K562 (cell line): ENCODE data around the gene FCSK. TPM values are rescaled to one million over a fixed set of nuclear protein-coding genes. Genes with fewer than 3 reads are reported as not detected.

ENCODE experiments used
- CHD2 ChIP-seq: IDR thresholded peaks from 2 replicates; pipeline ENCODE4 v1.6.1; 2011; ENCODE audit warnings: low read depth, low read length
- FOSL1 ChIP-seq: fragments of 200-800 bp; sonication (Bioruptor generic); conservative IDR thresholded peaks from 2 replicates; pipeline ENCODE4 v1.6.1; 2016; ENCODE audit warnings: missing genetic modification characterization, missing compliant biosample characterization
- MAZ ChIP-seq, 2 experiments: fragments of 450-650 bp in 1 of 2; sonication (generic) in 1 of 2; formaldehyde crosslinking; IDR thresholded peaks in 1 of 2; conservative IDR thresholded peaks in 1 of 2; 2 replicates each; pipeline versions ENCODE4 v1.4.0 to v1.5.0; 2020; ENCODE audit warnings: mild to moderate bottlenecking in 1 of 2, missing genetic modification reagents in 1 of 2
- MYNN ChIP-seq, 2 experiments: sonication (generic); formaldehyde crosslinking in 1 of 2; IDR thresholded peaks; 2 replicates each; pipeline versions ENCODE4 v1.5.0 to v1.6.1; 2016 to 2020; ENCODE audit warnings: antibody characterized with exemption in 1 of 2, missing genetic modification reagents in 1 of 2
- POLR2H ChIP-seq: IDR thresholded peaks from 2 replicates; pipeline ENCODE4 v1.6.1; 2016; ENCODE audit warnings: missing genetic modification characterization, low read depth, mild to moderate bottlenecking, control low read depth, missing compliant biosample characterization, moderate library complexity
- POLR3G ChIP-seq: IDR thresholded peaks from 2 replicates; pipeline ENCODE4 v1.6.1; 2011; ENCODE audit not compliant: insufficient read length, insufficient replicate concordance; ENCODE audit errors: extremely low read depth
- SAFB2 ChIP-seq: fragments of 200-400 bp; formaldehyde crosslinking; IDR thresholded peaks from 2 replicates; pipeline ENCODE4 v1.6.1; 2018; ENCODE audit warnings: borderline replicate concordance, low read length, low read depth, moderate library complexity; ENCODE audit not compliant: severe bottlenecking
- SPI1 ChIP-seq: IDR thresholded peaks from 2 replicates; pipeline ENCODE4 v1.6.1; 2011; ENCODE audit warnings: low read depth, low read length, control low read depth, borderline replicate concordance
- SREBF1 ChIP-seq: fragments of 150-350 bp; IDR thresholded peaks from 2 replicates; pipeline ENCODE4 v1.6.1; 2014; ENCODE audit warnings: antibody characterized with exemption, low read depth, low read length, borderline replicate concordance
- ZNF398 ChIP-seq: fragments of 250-450 bp; sonication (Bioruptor Pico); IDR thresholded peaks from 2 replicates; pipeline ENCODE4 v1.8.0; 2021; ENCODE audit warnings: moderate library complexity, mild to moderate bottlenecking, inconsistent platforms
- ZNF77 ChIP-seq: fragments of 250-450 bp; sonication (Bioruptor Pico); IDR thresholded peaks from 2 replicates; pipeline ENCODE4 v1.5.0; 2020
- ZSCAN32 ChIP-seq: fragments of 450-650 bp; formaldehyde crosslinking; IDR thresholded peaks from 2 replicates; pipeline ENCODE4 v1.4.0; 2020; ENCODE audit warnings: mild to moderate bottlenecking, moderate library complexity
- polyA plus RNA-seq, 8 experiments: library from polyadenylated mRNA; depleted of rRNA in 4 of 8; stranded (reverse) in 5 of 8; unstranded in 3 of 8; fragments of >200 nt; fragmentation: Nextera tagmentation in 2 of 8; fragmentation: Illumina TruSeq in 1 of 8; extraction: Ambion mirVana in 2 of 8; extraction: Trizol in 1 of 8; gene quantifications; 2 replicates each; pipeline versions ENCODE4 v1.2.1 to v1.2.3, GENCODE V29; 2011 to 2014; ENCODE audit warnings: inconsistent platforms in 1 of 8, missing spikeins in 1 of 8
- total RNA-seq, 7 experiments: library from RNA; depleted of rRNA in 6 of 7; stranded (reverse); fragments of >200 nt in 6 of 7; fragmentation: Illumina TruSeq in 2 of 7; extraction: Trizol in 2 of 7; gene quantifications; 2 replicates each; pipeline versions ENCODE4 v1.2.1 to v1.2.3, GENCODE V29; 2011 to 2021; ENCODE audit warnings: low replicate concordance in 1 of 7
- TF ChIP-seq, protein P1 (sequence below): fragments of 250-450 bp; sonication (Bioruptor Pico); IDR thresholded peaks from 2 replicates; pipeline ENCODE4 v1.4.0; 2020; ENCODE audit warnings: borderline replicate concordance
- TF ChIP-seq, protein P2 (sequence below): fragments of 250-450 bp; sonication (Bioruptor Pico); IDR thresholded peaks from 2 replicates; pipeline ENCODE4 v1.4.0; 2020; ENCODE audit warnings: mild to moderate bottlenecking, moderate library complexity

Gene FCSK
- total and polyA plus RNA-seq, 9 of the 15 experiments (the other 6 are each of a cell fraction or from before 2014, with no cell fraction given), result 0.92 to 18.6 (median 8.3) TPM

- TF ChIP-seq, protein P1, sequence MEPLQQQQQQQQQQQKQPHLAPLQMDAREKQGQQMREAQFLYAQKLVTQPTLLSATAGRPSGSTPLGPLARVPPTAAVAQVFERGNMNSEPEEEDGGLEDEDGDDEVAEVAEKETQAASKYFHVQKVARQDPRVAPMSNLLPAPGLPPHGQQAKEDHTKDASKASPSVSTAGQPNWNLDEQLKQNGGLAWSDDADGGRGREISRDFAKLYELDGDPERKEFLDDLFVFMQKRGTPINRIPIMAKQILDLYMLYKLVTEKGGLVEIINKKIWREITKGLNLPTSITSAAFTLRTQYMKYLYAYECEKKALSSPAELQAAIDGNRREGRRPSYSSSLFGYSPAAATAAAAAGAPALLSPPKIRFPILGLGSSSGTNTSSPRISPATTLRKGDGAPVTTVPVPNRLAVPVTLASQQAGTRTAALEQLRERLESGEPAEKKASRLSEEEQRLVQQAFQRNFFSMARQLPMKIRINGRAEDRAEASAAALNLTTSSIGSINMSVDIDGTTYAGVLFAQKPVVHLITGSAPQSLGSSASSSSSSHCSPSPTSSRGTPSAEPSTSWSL, result no peak
- TF ChIP-seq CHD2 (no peak), ZNF77 (CRISPR knock-in tag) (no peak), SREBF1 (no peak), FOSL1 (tag) (no peak), SAFB2 (no peak), SPI1 (peak; percentile 86), ZNF398 (no peak), MYNN (IDR thresholded peaks at IDR 0.05) (peak; percentile 46; the same call in 1 of the 2 replicates), MYNN (CRISPR knock-in tag; IDR thresholded peaks at IDR 0.05) (no peak), ZSCAN32 (CRISPR knock-in tag) (0 out of 2 replicates have a peak, but pooled peaks have one; percentile 36), MAZ (CRISPR knock-in tag; conservative IDR thresholded peaks at IDR 0.05 in 1 of 2, IDR thresholded peaks at IDR 0.05 in 1 of 2) (0 out of 4 replicates have a peak, but pooled peaks of 1 of the 2 experiments have one; percentile 5), POLR3G (no peak), POLR2H (no peak)
- TF ChIP-seq, protein P2, sequence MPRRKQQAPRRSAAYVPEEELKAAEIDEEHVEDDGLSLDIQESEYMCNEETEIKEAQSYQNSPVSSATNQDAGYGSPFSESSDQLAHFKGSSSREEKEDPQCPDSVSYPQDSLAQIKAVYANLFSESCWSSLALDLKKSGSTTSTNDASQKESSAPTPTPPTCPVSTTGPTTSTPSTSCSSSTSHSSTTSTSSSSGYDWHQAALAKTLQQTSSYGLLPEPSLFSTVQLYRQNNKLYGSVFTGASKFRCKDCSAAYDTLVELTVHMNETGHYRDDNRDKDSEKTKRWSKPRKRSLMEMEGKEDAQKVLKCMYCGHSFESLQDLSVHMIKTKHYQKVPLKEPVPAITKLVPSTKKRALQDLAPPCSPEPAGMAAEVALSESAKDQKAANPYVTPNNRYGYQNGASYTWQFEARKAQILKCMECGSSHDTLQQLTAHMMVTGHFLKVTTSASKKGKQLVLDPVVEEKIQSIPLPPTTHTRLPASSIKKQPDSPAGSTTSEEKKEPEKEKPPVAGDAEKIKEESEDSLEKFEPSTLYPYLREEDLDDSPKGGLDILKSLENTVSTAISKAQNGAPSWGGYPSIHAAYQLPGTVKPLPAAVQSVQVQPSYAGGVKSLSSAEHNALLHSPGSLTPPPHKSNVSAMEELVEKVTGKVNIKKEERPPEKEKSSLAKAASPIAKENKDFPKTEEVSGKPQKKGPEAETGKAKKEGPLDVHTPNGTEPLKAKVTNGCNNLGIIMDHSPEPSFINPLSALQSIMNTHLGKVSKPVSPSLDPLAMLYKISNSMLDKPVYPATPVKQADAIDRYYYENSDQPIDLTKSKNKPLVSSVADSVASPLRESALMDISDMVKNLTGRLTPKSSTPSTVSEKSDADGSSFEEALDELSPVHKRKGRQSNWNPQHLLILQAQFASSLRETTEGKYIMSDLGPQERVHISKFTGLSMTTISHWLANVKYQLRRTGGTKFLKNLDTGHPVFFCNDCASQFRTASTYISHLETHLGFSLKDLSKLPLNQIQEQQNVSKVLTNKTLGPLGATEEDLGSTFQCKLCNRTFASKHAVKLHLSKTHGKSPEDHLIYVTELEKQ (CRISPR knock-in tag), result peak; percentile 56; the same call in 1 of the 2 replicates
Observed at GRCh38 chr16:70433458-70434103, 20.8 kb upstream of the FCSK start (continued).
